Left ventricle myocardium inferior (tissue), 1 donor: ENCODE results near the gene GBA2. TPM values are rescaled to one million over a fixed set of nuclear protein-coding genes. Genes with fewer than 3 reads are reported as not detected.

ENCODE experiments used
- DNase-seq: peaks from one replicate; pipeline ENCODE4 v3.0.0-alpha.2; 2020
- H3K27ac ChIP-seq: fragments of 200-600 bp; replicated peaks from 2 replicates; pipeline ENCODE4 v1.8.0; 2021
- H3K27me3 ChIP-seq: fragments of 200-600 bp; 2 replicates; pipeline ENCODE4 v1.8.0; 2021; ENCODE audit warnings: low read depth
- H3K36me3 ChIP-seq: fragments of 200-600 bp; 2 replicates; pipeline ENCODE4 v1.8.0; 2021
- H3K4me1 ChIP-seq: fragments of 200-600 bp; 2 replicates; pipeline ENCODE4 v1.8.0; 2021
- H3K4me3 ChIP-seq: fragments of 200-600 bp; 2 replicates; pipeline ENCODE4 v1.8.0; 2021; ENCODE audit warnings: mild to moderate bottlenecking, moderate library complexity
- H3K9me3 ChIP-seq: fragments of 200-600 bp; replicated peaks from 2 replicates; pipeline ENCODE4 v1.8.0; 2021
- intact Hi-C: fragments of 100-400 bp; cut with micrococcal nuclease; formaldehyde crosslinking; loops from one replicate; pipeline ENCODE4 v1.11.0; 2022
- total RNA-seq: library from RNA; stranded (reverse); fragmentation: NEBNext Ultra II Directional; extraction: Animal tissue kit (Norgen Biotek cat#: 25700); gene quantifications from one replicate; pipeline ENCODE4 v1.2.1, GENCODE V29; 2021
- TF ChIP-seq, protein P1 (sequence below): fragments of 200-600 bp; IDR thresholded peaks from 2 replicates; pipeline ENCODE4 v1.8.0; 2021; ENCODE audit warnings: antibody characterized with exemption, mild to moderate bottlenecking, borderline replicate concordance
- donor health status: DM: no; HTN: yes; CAD: no; lungs with severe emphysema.

The GBA2 gene
- total RNA-seq, 1 donor from 2014 or later: 75.0 TPM

DNA sequence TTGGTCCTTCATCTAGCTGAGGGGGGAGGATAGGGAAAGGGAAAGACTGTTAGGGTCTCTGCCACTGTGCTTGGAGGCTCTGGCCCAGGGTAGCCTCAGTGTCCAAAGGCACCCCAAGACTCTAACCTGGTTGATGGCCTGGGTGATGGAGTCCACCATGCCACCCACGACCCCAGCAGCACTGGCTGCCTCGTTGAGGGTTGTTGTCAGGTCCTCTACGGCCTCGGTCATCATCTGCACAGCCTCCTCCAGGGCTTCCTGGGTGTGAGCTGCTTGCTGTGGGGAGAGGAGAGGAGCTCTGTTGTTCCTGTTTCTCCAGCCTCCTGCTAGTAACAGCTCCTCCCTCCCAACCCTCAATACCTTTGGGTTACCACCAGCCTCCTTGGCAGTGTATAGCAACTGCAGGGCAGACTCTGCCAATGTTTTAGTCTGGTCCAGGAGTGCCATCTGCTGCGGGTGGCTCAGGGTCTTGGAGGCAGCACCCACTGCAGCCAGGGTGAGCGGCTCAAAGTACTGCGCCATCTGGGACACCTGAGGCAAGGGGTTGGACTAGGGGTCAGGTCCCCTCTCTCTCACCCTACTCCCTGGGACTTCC, 43.1 kb downstream of the GBA2 start:
- Histone ChIP-seq H3K4me3 (no peak overlapping the region), H3K9me3 (no peaks in the 10 kb centered on the region), H3K27me3 (no peaks in the 10 kb centered on the region), H3K36me3 (peaks cover 99% of the 10 kb centered on the region), H3K27ac (peak overlapping the region; percentile 67), H3K4me1 (peaks cover 32% of the 10 kb centered on the region)
- intact Hi-C loops: no loop called here
- no peak for DNase-seq
- TF ChIP-seq, protein P1, sequence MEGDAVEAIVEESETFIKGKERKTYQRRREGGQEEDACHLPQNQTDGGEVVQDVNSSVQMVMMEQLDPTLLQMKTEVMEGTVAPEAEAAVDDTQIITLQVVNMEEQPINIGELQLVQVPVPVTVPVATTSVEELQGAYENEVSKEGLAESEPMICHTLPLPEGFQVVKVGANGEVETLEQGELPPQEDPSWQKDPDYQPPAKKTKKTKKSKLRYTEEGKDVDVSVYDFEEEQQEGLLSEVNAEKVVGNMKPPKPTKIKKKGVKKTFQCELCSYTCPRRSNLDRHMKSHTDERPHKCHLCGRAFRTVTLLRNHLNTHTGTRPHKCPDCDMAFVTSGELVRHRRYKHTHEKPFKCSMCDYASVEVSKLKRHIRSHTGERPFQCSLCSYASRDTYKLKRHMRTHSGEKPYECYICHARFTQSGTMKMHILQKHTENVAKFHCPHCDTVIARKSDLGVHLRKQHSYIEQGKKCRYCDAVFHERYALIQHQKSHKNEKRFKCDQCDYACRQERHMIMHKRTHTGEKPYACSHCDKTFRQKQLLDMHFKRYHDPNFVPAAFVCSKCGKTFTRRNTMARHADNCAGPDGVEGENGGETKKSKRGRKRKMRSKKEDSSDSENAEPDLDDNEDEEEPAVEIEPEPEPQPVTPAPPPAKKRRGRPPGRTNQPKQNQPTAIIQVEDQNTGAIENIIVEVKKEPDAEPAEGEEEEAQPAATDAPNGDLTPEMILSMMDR: no peak

DNA sequence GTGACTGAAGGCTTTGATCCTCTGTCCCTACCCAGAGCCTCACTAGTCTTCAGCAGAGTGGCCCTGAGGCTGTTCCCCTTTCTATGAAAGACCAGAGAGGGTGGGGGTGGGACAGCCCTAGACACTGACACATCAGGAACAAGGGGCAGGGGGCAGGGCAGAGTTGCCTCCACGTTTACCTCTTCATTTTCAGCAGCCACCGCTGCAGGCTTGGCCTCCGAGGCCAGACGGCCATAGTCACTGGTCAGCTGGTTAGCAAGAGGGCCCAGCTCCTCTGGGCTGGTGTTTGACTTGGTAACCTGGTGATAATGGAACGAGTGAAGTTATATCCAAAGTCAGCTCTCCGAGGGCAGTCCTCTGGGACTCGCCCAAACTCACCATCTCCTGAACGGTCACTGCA, 43.7 kb downstream of the GBA2 start:
- Histone ChIP-seq H3K4me3 (no peak overlapping the region), H3K27ac (peak overlapping the region; percentile 67), H3K4me1 (peaks cover 34% of the 10 kb centered on the region), H3K9me3 (no peaks in the 10 kb centered on the region), H3K27me3 (no peaks in the 10 kb centered on the region), H3K36me3 (peaks cover 99% of the 10 kb centered on the region)
- TF ChIP-seq, protein P1: no peak
- DNase-seq: no peak
- intact Hi-C loops: no loop called here

DNA sequence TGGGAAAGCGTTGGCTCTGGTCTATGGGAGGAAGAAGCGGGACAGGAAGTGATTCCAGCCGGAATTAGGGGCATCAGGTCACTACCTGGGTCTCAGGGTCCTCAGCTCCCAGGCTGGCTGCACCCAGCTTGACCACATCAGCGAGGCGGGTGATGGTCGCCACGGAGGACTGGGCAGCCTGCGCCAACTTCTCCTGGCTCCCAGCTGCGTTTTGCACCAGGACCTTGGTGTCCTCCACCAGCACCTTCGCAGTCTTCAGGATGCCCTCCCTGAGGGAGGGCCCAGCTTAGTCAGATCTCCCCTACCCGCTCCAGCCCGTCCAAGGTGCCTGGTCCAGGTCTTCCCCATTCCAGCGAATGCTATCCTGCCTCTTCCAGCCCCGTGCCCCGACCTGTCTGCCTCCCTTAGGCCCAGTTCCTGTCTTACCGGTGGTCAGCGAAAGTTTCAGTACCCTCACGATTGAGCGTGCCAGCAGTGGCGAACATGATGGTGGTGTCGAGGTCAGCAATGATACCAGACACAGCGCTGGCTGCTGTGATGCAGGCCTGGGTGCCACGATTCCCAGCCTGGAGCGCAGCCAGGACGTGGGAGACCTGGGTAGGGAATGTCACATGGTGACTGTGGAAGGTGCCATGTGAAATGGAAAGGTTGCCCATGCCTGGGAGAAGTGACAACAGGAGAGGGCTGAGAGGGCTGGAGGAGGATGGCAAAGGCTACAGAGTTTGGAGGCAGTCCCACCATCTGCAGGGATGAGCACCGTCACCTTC, 44.9 kb downstream of the GBA2 start:
- Histone ChIP-seq H3K4me3 (no peak overlapping the region), H3K36me3 (peaks cover 100% of the 10 kb centered on the region), H3K4me1 (peaks cover 39% of the 10 kb centered on the region), H3K9me3 (no peaks in the 10 kb centered on the region), H3K27ac (peak overlapping the region; percentile 67), H3K27me3 (no peaks in the 10 kb centered on the region)
- DNase-seq: peak; percentile 68
- intact Hi-C loops: no loop called here
- TF ChIP-seq, protein P1: no peak

DNA sequence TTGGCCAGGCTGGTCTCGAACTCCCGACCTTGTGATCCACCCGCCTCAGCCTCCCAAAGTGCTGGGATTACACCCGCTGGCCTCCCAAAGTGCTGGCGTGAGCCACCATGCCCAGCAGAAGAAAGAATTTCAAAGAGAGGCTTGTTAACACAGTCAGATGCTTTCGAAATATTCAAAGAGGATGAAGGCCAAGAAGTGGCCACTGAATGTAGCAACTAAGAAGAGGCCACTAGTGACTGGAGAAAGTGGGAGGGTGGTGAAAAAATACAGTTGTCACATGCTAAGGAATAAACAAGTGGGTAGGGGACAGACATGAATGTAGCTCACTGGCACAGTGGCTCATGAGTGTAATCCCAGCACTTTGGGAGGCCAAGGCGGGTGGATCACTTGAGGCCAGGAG, 46.3 kb downstream of the GBA2 start:
- H3K9me3 ChIP-seq: no peaks in the 10 kb centered on the region
- no peak overlapping the region for H3K27ac ChIP-seq
- intact Hi-C loops: no loop called here
- no peaks in the 10 kb centered on the region for H3K27me3 ChIP-seq
- DNase-seq: no peak
- no peak overlapping the region for H3K4me3 ChIP-seq
- peaks cover 100% of the 10 kb centered on the region for H3K36me3 ChIP-seq
- peaks cover 39% of the 10 kb centered on the region for H3K4me1 ChIP-seq
- TF ChIP-seq, protein P1: no peak

DNA sequence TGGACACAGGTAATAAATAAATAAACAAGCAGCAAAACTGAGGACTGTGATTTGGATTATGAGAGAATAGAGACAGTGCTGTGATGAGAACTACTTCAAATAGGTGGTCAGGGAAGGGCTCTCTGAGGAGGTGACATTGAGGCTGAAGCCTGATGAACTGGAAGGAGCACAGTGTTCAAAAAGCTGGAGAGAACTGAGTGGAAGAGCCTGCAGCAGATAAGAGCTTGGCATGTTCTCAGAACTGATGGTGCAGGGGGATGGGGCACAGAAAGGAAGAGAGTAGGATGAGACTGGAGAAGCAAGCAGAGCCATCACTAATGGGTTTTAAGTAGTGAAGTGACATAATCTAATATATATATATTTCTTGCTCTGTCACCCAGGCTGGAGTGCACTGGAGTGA, 48.1 kb downstream of the GBA2 start:
- Histone ChIP-seq H3K27me3 (no peaks in the 10 kb centered on the region), H3K4me1 (peaks cover 52% of the 10 kb centered on the region), H3K27ac (peak overlapping the region; percentile 72), H3K4me3 (no peak overlapping the region), H3K9me3 (no peaks in the 10 kb centered on the region), H3K36me3 (peaks cover 100% of the 10 kb centered on the region)
- DNase-seq: no peak
- TF ChIP-seq, protein P1: no peak
- intact Hi-C loops: no loop called here
